Activated CD8-positive, alpha-beta memory T cell treated with anti-CD3 and anti-CD28 coated beads, Interleukin-2, amount 10 ng/mL, durations not matched to agents 7 days and 5 days (primary cell): ENCODE results near the gene DLGAP4. TPM values are rescaled to one million over a fixed set of nuclear protein-coding genes. Genes with fewer than 3 reads are reported as not detected.
A peak's percentile ranks its signal among the peaks of the same experiment; 100 is the strongest.
"Not testable (repeated sequence)": the region's sequence is repeated elsewhere in the genome, so short reads cannot be mapped to it uniquely, and the experiment has no call there.

Experiments used
- ATAC-seq: fragments of 150-1000 bp; cut with Tn5 transposase; one replicate; pipeline ENCODE4 v1.10.0; 2021; ENCODE audit warnings: moderate library complexity
- CTCF ChIA-PET: fragments of 350-600 bp; sonication (Branson Sonifier 250); formaldehyde crosslinking; loops from one replicate; lab custom pipeline; 2021; ENCODE audit warnings: antibody characterized with exemption; lab: Charles Lee
- DNase-seq: peaks from one replicate; pipeline ENCODE4 v3.0.0-alpha.2; 2020
- H3K27ac Mint-ChIP-seq: one replicate; pipeline ENCODE4 v1.8.0; 2021; ENCODE audit warnings: mild to moderate bottlenecking, mixed read lengths
- H3K27me3 Mint-ChIP-seq: one replicate; pipeline ENCODE4 v1.8.0; 2021; ENCODE audit warnings: mixed read lengths
- H3K36me3 Mint-ChIP-seq: one replicate; pipeline ENCODE4 v1.8.0; 2021; ENCODE audit warnings: mild to moderate bottlenecking, mixed read lengths
- H3K4me1 Mint-ChIP-seq: one replicate; pipeline ENCODE4 v1.8.0; 2021; ENCODE audit warnings: mixed read lengths
- H3K4me3 Mint-ChIP-seq: one replicate; pipeline ENCODE4 v1.8.0; 2021; ENCODE audit warnings: mild to moderate bottlenecking, moderate library complexity, mixed read lengths
- H3K9me3 Mint-ChIP-seq: one replicate; pipeline ENCODE4 v1.8.0; 2022; ENCODE audit warnings: low read depth, mixed read lengths
- total RNA-seq, 2 experiments: library from RNA; stranded (reverse); gene quantifications; one replicate each; pipeline ENCODE4 v1.2.3, GENCODE V29; 2021

Gene DLGAP4
- total RNA-seq, 2 experiments from 2014 or later: 18.8 to 19.6 TPM

- ATAC-seq: no peak
- Mint-ChIP-seq H3K9me3 (no peaks in the 10 kb centered on the region), H3K4me1 (peaks cover 61% of the 10 kb centered on the region), H3K27me3 (no peaks in the 10 kb centered on the region), H3K36me3 (no peaks in the 10 kb centered on the region), H3K27ac (no peak overlapping the region), H3K4me3 (no peak overlapping the region)
- no peak for DNase-seq
- CTCF ChIA-PET: no interaction called here
Observed at GRCh38 chr20:36469973-36470372, 163.8 kb downstream of the DLGAP4 start.

- Mint-ChIP-seq H3K36me3 (no peaks in the 10 kb centered on the region), H3K4me3 (peak overlapping the region; percentile 65), H3K27ac (peak overlapping the region; percentile 88), H3K9me3 (no peaks in the 10 kb centered on the region), H3K27me3 (no peaks in the 10 kb centered on the region), H3K4me1 (peaks cover 40% of the 10 kb centered on the region)
- DNase-seq (no peak), ATAC-seq (peak; percentile 11)
- CTCF ChIA-PET: interaction anchor here (1.1 to 3.0 kb wide), 5 partner anchors 8 to 134 kb away, joined by 3 to 9 read pairs (median 8); partner anchors contain the start of gene RAB5IF
Observed at GRCh38 chr20:36471885-36472636, 165.9 kb downstream of the DLGAP4 start.

- H3K27me3 Mint-ChIP-seq: no peaks in the 10 kb centered on the region
- H3K27ac Mint-ChIP-seq: peak overlapping the region; percentile 88
- ATAC-seq: peak; percentile 87
- H3K36me3 Mint-ChIP-seq: no peaks in the 10 kb centered on the region
- CTCF ChIA-PET: interaction anchor here (1.0 to 3.0 kb wide), 5 partner anchors 9 to 133 kb away, joined by 3 to 9 read pairs (median 8); partner anchors contain the start of gene RAB5IF
- peak overlapping the region; percentile 65 for H3K4me3 Mint-ChIP-seq
- H3K4me1 Mint-ChIP-seq: peaks cover 34% of the 10 kb centered on the region
- H3K9me3 Mint-ChIP-seq: no peaks in the 10 kb centered on the region
- peak; percentile 53 for DNase-seq
Observed at GRCh38 chr20:36472637-36473090, 166.5 kb downstream of the DLGAP4 start.

GRCh38 chr20:36473164-36473563, 167.0 kb downstream of the DLGAP4 start:
- Mint-ChIP-seq H3K36me3 (no peaks in the 10 kb centered on the region), H3K4me1 (peaks cover 29% of the 10 kb centered on the region), H3K27me3 (no peaks in the 10 kb centered on the region), H3K4me3 (no peak overlapping the region), H3K27ac (peak overlapping the region; percentile 37), H3K9me3 (no peaks in the 10 kb centered on the region)
- ATAC-seq (no peak), DNase-seq (no peak)
- CTCF ChIA-PET: interaction anchor here (0.8 to 3.0 kb wide), 7 partner anchors 9 to 539 kb away, joined by 3 to 9 read pairs (median 3); partner anchors contain the start of gene RAB5IF

- CTCF ChIA-PET: no interaction called here
- ATAC-seq: no peak
- Mint-ChIP-seq H3K4me1 (peaks cover 21% of the 10 kb centered on the region), H3K9me3 (no peaks in the 10 kb centered on the region), H3K27ac (no peak overlapping the region), H3K36me3 (no peaks in the 10 kb centered on the region), H3K4me3 (no peak overlapping the region), H3K27me3 (no peaks in the 10 kb centered on the region)
- DNase-seq: no peak
Observed at GRCh38 chr20:36474563-36474962, 168.4 kb downstream of the DLGAP4 start.

- H3K36me3 Mint-ChIP-seq, CTCF ChIA-PET: not testable (repeated sequence)
Observed at GRCh38 chr20:36475054-36475453, 168.9 kb downstream of the DLGAP4 start.

GRCh38 chr20:36477475-36477874, 171.3 kb downstream of the DLGAP4 start:
- DNase-seq (no peak), ATAC-seq (no peak)
- CTCF ChIA-PET: interaction anchor here (0.7 to 1.5 kb wide), 6 partner anchors 10 to 252 kb away, joined by 3 to 4 read pairs (median 4); no protein-coding TSS in a partner anchor
- Mint-ChIP-seq H3K9me3 (no peaks in the 10 kb centered on the region), H3K27ac (no peak overlapping the region), H3K27me3 (no peaks in the 10 kb centered on the region), H3K4me1 (peaks cover 8% of the 10 kb centered on the region), H3K36me3 (no peaks in the 10 kb centered on the region), H3K4me3 (no peak overlapping the region)

More at GRCh38 chr20:36475054-36475453, 168.9 kb downstream of the DLGAP4 start:
- ATAC-seq, DNase-seq, H3K27ac Mint-ChIP-seq, H3K9me3 Mint-ChIP-seq, H3K4me3 Mint-ChIP-seq, H3K27me3 Mint-ChIP-seq: not testable (repeated sequence)
- H3K4me1 Mint-ChIP-seq: peaks cover 21% of the 10 kb centered on the region

DNA sequence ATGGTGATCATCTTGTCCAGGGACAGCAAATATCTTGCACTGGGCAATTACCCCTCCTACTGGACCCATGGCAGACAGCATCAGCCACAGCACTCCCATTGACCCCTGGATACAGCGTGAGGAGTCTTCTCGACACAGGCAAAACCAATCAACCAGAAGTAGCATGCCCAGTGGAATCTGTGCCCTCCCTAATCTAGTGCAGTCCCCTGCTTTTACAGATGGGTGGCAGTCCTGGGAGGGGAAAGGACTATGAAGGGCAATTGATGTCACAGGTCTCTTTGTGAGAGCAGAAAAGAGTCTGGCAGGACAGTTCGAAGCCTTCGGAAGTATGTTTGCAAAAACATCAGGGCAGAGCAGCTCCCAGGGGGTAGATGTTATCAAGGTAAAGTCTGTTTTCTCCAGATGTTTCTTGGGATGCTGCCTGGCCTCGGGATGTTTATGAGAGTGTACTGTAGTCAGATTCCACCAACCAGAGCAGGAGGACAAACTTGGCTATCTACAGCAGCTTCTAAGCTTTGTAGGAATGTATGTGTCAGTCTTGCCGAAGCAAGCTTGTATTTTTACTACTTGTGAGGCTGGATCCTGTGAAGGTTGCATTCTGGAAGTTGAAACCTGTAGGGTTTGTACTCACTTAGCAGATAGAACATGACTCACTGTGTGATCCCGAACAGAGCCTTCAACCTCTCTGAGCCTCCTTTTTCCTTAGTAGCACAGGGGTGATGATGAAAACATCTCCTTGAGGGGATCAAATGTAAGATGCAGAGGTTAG, 172.2 kb downstream of the DLGAP4 start:
- ATAC-seq: no peak
- no peaks in the 10 kb centered on the region for H3K9me3 Mint-ChIP-seq
- H3K4me3 Mint-ChIP-seq: no peak overlapping the region
- H3K27me3 Mint-ChIP-seq: no peaks in the 10 kb centered on the region
- H3K27ac Mint-ChIP-seq: no peak overlapping the region
- no peak for DNase-seq
- peaks cover under 1% of the 10 kb centered on the region for H3K4me1 Mint-ChIP-seq
- H3K36me3 Mint-ChIP-seq: no peaks in the 10 kb centered on the region
- CTCF ChIA-PET: interaction anchor here (0.9 to 1.0 kb wide), 3 partner anchors 9 to 14 kb away, joined by 3 to 4 read pairs (median 3); no protein-coding TSS in a partner anchor

DNA sequence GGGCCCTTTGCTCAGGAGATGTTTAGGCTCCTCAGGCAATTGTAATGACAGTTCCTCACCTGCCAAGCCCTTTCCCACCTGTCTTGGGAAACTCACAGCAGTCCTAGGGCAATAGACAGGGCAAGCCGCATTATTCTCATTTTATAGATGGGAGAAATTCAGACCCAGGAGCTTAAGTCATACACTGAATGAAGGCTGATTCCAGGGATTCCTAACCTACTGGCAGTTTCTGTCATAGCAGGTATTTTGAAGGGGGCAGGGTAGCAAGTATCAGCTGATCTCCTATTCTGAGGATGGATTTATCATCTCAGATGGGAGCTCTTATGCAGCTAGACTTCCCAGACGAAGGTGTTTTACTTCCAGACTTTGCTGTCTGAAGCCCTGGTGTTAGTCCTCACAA, 173.8 kb downstream of the DLGAP4 start:
- H3K4me3 Mint-ChIP-seq: no peak overlapping the region
- CTCF ChIA-PET: no interaction called here
- no peaks in the 10 kb centered on the region for H3K9me3 Mint-ChIP-seq
- H3K36me3 Mint-ChIP-seq: no peaks in the 10 kb centered on the region
- no peak for DNase-seq
- no peak for ATAC-seq
- no peaks in the 10 kb centered on the region for H3K27me3 Mint-ChIP-seq
- H3K27ac Mint-ChIP-seq: no peak overlapping the region
- H3K4me1 Mint-ChIP-seq: no peaks in the 10 kb centered on the region

DNA sequence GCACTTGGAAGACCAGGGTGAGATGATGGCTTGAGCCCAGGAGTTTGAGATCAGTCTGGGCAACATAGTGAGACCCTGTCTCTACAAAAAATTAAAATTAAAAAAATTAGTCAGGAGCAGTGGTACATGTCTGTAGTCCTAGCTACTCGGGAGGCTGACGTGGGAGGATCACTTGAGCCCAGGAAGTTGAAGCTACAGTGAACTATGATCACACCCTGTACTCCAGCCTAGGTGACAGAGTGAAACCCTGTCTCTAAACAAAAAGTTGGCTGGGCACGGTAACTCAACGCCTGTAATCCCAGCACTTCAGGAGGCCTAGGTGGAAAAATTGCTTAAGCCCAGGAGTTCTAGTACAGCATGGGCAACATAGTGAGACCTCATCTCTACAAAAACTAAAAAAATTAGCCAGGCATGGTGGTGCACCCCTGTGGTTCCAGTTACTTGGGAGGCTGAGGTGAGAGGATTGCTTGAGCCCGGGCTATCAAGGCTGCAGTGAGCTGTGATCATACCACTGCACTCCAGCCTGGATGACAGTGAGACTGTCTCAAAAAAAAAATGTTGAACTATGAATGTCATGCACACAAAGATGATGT, 174.4 kb downstream of the DLGAP4 start:
- no peaks in the 10 kb centered on the region for H3K4me1 Mint-ChIP-seq
- no peak for DNase-seq

DNA sequence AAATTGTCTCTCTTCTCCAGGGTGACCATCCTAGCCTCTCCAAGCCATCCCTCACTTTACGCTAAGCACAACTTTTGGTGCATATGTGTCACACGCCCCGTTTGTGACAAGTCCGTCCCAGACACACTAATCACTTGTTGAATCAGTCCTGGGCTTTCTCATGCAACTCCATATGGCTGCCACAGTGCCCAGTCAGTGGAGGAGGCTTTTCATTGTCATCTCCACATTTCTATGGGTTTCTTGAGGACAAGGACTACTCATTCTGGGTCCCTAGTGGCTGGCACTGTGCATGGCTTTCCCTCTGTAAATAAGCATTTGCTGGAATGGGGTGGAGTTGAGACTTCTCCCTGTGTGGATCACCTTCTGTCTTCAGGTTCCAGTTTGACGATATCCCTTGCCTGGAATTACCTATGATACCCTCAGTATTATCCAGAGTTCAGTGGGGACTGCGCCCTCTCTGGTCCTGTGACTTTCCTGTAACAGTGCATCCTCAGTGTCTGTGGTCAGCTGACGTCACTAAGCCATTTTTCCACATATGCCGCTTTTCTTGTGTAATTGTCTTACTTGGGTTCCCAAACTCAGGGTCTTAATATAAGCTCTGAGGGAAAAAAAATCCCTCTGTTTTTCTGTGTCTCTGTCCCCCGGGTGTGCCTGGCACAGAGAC, 175.4 kb downstream of the DLGAP4 start:
- DNase-seq (no peak), ATAC-seq (peak; percentile 20)
- Mint-ChIP-seq H3K27ac (no peak overlapping the region), H3K9me3 (no peaks in the 10 kb centered on the region), H3K4me1 (no peaks in the 10 kb centered on the region), H3K4me3 (no peak overlapping the region), H3K27me3 (no peaks in the 10 kb centered on the region), H3K36me3 (no peaks in the 10 kb centered on the region)
- CTCF ChIA-PET: interaction anchor here (1.1 kb wide), 1 partner anchor 10 kb away, joined by 5 read pairs; no protein-coding TSS in a partner anchor

More for the DNA sequence above, 174.4 kb downstream of the DLGAP4 start:
- H3K27ac Mint-ChIP-seq: no peak overlapping the region
- no peak overlapping the region for H3K4me3 Mint-ChIP-seq
- CTCF ChIA-PET: no interaction called here
- no peaks in the 10 kb centered on the region for H3K9me3 Mint-ChIP-seq
- H3K36me3 Mint-ChIP-seq: no peaks in the 10 kb centered on the region
- ATAC-seq: no peak
- H3K27me3 Mint-ChIP-seq: no peaks in the 10 kb centered on the region

DNA sequence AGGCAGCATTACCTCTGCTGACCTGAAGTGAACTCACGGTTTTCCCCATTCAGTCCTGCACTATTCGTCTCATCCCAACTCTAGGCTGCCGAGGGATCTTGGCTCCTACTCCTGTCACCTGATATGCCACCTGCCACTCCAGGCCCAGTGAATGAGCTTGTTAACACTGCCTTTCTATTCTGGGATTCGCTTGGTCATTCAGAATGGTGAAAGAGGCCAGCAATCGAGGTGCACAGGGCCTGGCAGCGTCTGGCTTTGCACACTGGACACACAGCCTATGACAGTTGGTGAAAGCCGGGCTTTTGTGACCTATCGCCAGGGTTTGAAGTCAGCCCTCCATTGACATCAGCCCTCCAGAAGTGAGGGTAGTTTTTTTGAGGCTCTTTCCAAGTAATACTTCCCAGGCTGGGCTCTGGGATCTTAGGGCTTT, 175.9 kb downstream of the DLGAP4 start:
- Mint-ChIP-seq H3K27me3 (no peaks in the 10 kb centered on the region), H3K9me3 (no peaks in the 10 kb centered on the region), H3K4me3 (no peak overlapping the region), H3K4me1 (no peaks in the 10 kb centered on the region), H3K27ac (no peak overlapping the region), H3K36me3 (no peaks in the 10 kb centered on the region)
- CTCF ChIA-PET: interaction anchor here (1.1 kb wide), 1 partner anchor 10 kb away, joined by 5 read pairs; no protein-coding TSS in a partner anchor
- DNase-seq: no peak
- no peak for ATAC-seq
